ENCODE measurements around the gene TBCD. TPM values are rescaled to one million over a fixed set of nuclear protein-coding genes. Genes with fewer than 3 reads are reported as not detected.
"Not testable (repeated sequence)": the region's sequence is repeated elsewhere in the genome, so short reads cannot be mapped to it uniquely, and the experiment has no call there.

The TBCD gene
- total RNA-seq, 1 experiment from 2014 or later: 13.6 TPM

DNA sequence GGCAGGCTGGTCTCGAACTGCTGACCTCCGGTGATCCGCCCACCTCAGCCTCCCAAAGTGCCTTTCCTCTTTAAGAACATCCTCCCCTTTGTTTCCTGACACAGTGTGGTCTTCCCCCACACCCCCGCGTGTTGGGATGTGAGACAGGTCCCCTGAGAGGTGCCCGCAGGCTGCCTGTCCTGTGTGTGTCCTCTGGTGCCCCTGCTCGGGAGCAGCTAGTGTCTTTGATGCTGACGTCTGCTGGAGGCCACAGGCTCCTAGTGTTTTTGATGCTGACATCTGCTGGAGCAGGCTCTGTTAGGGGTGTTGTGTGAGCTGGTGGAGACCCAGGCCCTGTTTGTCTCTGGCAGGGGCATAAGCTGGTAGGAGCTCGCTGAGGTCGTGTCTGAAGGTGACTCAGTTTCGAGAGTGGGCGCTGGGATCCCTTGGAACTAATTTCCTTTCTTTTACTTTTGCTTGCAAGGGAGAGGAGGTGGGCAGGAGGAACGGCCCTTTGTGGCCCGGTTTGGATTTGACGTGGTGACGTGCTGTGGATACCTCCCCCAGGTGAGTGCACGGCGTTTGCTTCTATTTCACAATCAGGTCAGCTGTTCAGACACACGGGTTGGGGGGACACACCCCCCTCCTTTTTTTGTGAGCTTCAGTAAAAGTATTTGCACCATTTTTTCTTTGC is 29.4 kb upstream of the TBCD start:
- in situ Hi-C loops (cut with HindIII; ENCODE audit: low pct_unique_long_range_greater_than_20kb, low sequenced_read_pairs): no loop called here

GRCh38 chr17:82723169-82723807 is 28.6 kb upstream of the TBCD start:
- DNase-seq (ENCODE audit: low read depth, low spot score): no peak
- in situ Hi-C loops (cut with HindIII; ENCODE audit: low pct_unique_long_range_greater_than_20kb, low sequenced_read_pairs): no loop called here

More for the DNA sequence above, 29.4 kb upstream of the TBCD start:
- no peak for DNase-seq (ENCODE audit: low read depth, low spot score)

DNA sequence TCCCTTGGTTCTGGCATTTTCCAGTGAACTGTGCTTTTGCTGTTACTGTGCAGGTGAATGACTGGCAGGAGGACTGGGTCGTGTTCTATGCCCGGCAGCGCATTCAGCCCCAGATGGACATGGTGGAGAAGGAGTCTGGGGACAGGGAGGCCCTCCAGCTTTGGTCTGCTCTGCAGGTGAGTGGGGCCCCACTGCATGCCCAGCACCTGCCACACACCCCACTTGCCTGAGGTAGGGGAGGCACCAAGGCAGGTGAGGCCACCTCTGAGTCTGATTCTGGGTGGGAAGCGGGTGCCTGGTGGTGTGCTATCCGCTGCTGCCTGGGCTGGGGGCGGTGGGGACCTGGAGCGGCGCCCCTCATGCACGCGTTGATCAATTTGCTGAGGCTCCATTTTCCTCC is 25.4 kb upstream of the TBCD start:
- in situ Hi-C loops (cut with HindIII; ENCODE audit: low pct_unique_long_range_greater_than_20kb, low sequenced_read_pairs): no loop called here

DNA sequence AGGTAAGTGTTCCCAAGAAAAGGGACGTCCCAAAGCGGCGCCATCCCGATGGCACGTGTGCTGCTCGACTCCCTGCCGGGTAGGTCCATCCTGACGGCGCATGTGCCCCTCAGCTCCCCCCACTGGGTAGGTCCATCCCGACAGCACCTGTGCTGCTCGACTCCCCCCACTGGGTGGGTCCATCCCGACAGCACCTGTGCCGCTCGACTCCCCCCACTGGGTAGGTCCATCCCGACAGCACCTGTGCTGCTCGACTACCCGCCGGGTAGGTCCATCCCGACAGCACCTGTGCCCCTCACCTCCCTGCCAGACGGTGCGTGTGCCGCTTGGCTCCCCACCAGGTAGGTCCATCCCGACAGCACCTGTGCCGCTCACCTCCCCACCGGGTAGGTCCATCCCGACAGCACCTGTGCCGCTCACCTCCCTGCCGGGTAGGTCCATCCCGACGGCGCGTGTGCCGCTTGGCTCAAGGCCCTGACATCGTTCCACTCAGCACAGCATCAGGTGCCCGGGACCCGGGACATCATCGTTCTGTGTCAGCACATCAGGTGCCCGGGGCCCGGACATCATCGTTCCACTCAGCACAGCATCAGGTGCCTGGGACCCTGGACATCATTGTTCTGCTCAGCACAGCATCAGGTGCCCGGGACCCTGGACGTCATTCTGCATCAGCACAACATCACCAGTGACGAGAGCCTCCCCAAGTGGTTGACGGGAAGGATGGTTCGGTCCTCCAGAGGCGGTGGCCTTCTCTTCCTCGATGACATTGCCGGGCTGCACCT is 22.2 kb upstream of the TBCD start:
- no peak for DNase-seq (ENCODE audit: low read depth, low spot score)
- in situ Hi-C loops (cut with HindIII; ENCODE audit: low pct_unique_long_range_greater_than_20kb, low sequenced_read_pairs): no loop called here

More for the DNA sequence above, 25.4 kb upstream of the TBCD start:
- no peak for DNase-seq (ENCODE audit: low read depth, low spot score)

DNA sequence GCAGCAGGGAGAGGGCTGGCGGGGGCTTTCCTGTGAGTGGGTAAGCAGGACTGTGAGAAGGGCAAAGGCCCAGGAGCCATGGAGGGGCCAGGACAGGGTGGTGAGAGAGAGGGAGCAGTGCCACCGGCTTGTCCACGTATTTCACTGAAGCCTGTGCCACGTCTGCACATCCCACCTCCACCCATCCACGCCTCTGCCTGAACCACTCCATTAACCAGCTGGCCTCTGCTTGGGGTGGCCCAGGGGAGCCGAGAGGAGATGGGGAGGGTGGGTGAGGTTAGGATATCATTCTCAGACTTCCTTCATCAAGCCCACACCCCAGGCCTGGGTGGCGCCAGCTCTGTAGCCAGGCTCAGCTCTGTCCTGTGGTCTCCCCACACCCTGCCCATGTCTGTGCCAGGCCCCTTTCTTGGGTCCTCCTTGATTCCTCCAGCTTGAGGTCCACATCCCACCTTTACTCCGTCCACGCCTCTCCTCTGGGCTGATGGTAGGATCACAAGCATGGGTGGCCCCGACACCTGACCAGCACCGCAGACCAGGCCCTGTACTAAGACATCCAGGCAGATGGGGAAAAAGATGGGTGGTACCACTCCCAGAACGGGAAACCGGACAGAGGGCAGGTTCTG is 19.6 kb upstream of the TBCD start:
- no peak for DNase-seq (ENCODE audit: low read depth, low spot score)
- in situ Hi-C loops (cut with HindIII; ENCODE audit: low pct_unique_long_range_greater_than_20kb, low sequenced_read_pairs): no loop called here

- in situ Hi-C loops (cut with HindIII; ENCODE audit: low pct_unique_long_range_greater_than_20kb, low sequenced_read_pairs): no loop called here
- DNase-seq (ENCODE audit: low read depth, low spot score): no peak
These were observed 16.6 kb upstream of the TBCD start, which contains the start of gene FN3K for GRCh38 chr17:82734987-82735866. FN3K (plus strand) TSS chr17:82735615; CDS start chr17:82735637, 22 bp downstream.

DNA sequence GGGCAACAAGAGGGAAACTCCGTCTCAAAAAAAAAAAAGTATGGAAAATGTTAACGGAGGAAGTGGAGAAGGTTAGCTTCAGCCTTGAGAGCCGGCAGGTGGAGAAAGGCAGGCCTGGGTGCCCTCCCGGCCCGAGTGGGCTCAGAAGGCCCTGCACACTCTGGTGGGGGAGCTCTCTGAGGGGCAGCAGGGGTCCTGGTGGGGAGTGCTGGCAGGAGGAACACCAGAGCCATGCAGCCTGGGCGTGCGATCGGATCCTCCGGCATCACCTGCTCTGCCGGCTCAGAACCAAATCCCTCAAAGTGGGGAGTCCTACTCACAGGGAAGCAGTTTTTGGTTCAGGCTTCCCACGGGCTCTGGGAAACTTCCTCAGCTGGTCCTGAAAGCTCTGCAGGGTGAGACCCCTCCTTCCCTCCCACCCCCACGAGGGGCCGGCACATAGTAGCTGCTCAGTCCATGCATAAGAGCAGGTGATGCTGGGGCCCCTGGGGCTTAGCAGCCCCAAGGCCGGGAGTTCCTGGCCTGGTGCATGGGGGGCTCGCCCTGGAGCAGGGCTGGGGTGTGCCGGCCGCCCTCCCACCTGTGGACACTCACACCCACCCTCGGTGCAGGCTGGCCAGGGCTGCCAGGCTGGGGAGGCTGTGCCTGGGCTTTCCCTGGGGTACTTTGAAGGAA is 15.2 kb upstream of the TBCD start:
- in situ Hi-C loops (cut with HindIII; ENCODE audit: low pct_unique_long_range_greater_than_20kb, low sequenced_read_pairs): no loop called here
- no peak for DNase-seq (ENCODE audit: low read depth, low spot score)

- in situ Hi-C loops (cut with HindIII; ENCODE audit: low pct_unique_long_range_greater_than_20kb, low sequenced_read_pairs): no loop called here
These were observed 13.6 kb upstream of the TBCD start for GRCh38 chr17:82737967-82738877.

GRCh38 chr17:82740906-82741759 is 10.7 kb upstream of the TBCD start:
- DNase-seq (ENCODE audit: low read depth, low spot score): no peak
- in situ Hi-C loops (cut with HindIII; ENCODE audit: low pct_unique_long_range_greater_than_20kb, low sequenced_read_pairs): no loop called here

More at GRCh38 chr17:82737967-82738877, 13.6 kb upstream of the TBCD start:
- DNase-seq (ENCODE audit: low read depth, low spot score): peak; percentile 52

DNA sequence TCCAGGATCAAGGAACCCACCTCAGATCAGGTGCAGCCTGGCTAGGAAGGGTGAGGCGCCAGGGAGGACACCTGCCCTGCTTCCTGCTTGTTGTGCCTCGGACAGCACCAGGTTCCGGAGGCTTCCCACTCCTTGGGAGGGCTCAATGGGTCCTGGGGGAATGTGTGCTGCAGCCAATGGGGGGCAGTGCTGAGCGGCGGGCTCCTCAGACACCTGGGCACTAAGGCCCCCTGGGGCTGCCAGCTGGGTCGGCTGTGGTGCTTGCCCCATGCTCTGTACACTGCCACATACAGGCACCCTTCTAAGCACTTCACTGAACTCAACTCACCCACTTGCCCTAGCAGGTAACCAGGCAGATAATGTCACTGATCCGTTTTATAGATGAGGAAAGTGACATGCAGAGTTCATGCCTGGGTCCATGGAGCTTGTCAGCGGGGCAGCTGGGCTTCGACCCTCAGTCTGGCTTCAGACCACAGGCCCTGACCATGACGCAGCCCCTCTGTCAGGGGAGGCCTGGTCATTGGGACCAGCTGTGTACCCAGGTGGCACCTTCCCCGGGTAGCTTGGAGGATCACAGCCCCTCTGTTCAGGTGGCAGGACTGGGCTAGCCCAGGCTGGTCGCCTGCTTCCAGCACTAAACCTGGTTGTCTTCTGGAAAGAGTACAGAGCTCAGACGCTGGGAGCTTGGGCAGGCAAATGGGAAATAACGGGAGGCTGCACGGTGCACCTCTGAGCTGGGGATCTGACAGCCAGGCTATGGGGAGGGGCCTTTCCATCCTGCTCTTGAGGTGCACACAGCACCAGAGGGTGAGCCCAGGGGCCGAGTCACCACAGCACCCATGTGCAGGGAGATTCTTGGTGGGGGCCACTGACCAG is 8.3 kb upstream of the TBCD start:
- DNase-seq (ENCODE audit: low read depth, low spot score): no peak
- in situ Hi-C loops (cut with HindIII; ENCODE audit: low pct_unique_long_range_greater_than_20kb, low sequenced_read_pairs): no loop called here

- in situ Hi-C loops (cut with HindIII; ENCODE audit: low pct_unique_long_range_greater_than_20kb, low sequenced_read_pairs): not testable (repeated sequence)
- DNase-seq (ENCODE audit: low read depth, low spot score): peak; percentile 64
These were observed 7.1 kb upstream of the TBCD start for GRCh38 chr17:82744736-82745135.

DNA sequence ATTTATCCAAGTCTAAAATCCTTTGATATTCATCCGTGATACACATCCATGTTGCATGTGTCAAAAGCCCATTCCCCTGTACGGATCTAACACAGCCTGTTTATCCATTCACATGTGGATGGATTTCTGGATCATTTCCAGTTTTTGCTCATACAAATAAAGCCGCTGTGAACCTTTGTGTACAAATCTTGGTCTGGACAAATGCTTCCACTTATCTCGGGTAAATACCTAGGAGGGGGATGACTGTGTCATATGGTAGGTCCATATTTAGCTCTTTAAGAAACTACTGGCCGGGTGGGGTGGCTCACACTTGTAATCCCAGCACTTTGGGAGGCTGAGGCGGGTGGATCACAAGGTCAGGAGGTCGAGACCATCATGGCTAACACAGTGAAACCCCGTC is 6.3 kb upstream of the TBCD start:
- no peak for DNase-seq (ENCODE audit: low read depth, low spot score)
- in situ Hi-C loops (cut with HindIII; ENCODE audit: low pct_unique_long_range_greater_than_20kb, low sequenced_read_pairs): no loop called here

- DNase-seq (ENCODE audit: low read depth, low spot score): no peak
- in situ Hi-C loops (cut with HindIII; ENCODE audit: low pct_unique_long_range_greater_than_20kb, low sequenced_read_pairs): no loop called here
These were observed 3.1 kb upstream of the TBCD start for GRCh38 chr17:82748756-82749155.

- no peak for DNase-seq (ENCODE audit: low read depth, low spot score)
These were observed 1.5 kb upstream of the TBCD start for GRCh38 chr17:82750241-82750908.

More at GRCh38 chr17:82750241-82750908, 1.5 kb upstream of the TBCD start:
- in situ Hi-C loops (cut with HindIII; ENCODE audit: low pct_unique_long_range_greater_than_20kb, low sequenced_read_pairs): no loop called here
